ENCODE measurements around the gene FCMR.

DNA sequence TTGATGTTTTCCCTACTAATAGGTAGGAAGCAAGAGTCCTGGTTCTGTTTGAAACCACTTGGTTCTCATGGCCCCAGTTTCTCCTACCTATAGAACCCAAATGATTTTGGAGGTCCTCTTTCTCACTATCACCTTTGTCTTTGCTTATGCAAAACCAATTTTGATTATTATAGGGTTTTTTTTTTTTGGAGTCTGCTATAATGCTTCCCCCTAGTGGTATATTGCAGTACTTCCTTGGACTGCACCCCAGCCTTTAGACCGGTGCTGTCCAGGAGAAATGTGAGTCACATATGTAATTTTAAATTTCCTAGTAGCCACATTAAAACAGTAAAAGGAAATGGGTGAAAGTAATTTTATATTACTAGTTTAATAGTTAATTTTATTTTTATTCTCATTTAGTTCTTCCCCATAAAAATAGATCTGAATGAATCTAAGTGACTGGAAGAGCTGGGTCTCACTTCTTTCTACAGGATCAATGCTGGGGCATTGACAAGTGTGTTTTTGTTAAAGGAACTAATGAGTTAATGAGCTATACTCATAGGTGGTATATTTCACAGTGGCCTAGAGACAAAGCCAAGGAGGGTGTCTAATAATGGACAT lies 10.6 kb downstream of the FCMR start:
- TF ChIP-seq, protein P1, sequence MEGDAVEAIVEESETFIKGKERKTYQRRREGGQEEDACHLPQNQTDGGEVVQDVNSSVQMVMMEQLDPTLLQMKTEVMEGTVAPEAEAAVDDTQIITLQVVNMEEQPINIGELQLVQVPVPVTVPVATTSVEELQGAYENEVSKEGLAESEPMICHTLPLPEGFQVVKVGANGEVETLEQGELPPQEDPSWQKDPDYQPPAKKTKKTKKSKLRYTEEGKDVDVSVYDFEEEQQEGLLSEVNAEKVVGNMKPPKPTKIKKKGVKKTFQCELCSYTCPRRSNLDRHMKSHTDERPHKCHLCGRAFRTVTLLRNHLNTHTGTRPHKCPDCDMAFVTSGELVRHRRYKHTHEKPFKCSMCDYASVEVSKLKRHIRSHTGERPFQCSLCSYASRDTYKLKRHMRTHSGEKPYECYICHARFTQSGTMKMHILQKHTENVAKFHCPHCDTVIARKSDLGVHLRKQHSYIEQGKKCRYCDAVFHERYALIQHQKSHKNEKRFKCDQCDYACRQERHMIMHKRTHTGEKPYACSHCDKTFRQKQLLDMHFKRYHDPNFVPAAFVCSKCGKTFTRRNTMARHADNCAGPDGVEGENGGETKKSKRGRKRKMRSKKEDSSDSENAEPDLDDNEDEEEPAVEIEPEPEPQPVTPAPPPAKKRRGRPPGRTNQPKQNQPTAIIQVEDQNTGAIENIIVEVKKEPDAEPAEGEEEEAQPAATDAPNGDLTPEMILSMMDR (IDR thresholded peaks at IDR 0.05; ENCODE audit: low read length): peak; percentile 92
- TF ChIP-seq EZH2 (optimal IDR thresholded peaks at IDR 0.05; ENCODE audit: low read depth, low read length) (no peak), EZH2phosphoT487 (IDR thresholded peaks at IDR 0.05; ENCODE audit: low read length) (no peak)
